ENCODE measurements around the gene LRRC4C. TPM values are rescaled to one million over a fixed set of nuclear protein-coding genes. Genes with fewer than 3 reads are reported as not detected.

Gene LRRC4C
- total and polyA plus RNA-seq, 11 donors = 0.08 to 1.2 (median 0.48) TPM; not detected in 1

DNA sequence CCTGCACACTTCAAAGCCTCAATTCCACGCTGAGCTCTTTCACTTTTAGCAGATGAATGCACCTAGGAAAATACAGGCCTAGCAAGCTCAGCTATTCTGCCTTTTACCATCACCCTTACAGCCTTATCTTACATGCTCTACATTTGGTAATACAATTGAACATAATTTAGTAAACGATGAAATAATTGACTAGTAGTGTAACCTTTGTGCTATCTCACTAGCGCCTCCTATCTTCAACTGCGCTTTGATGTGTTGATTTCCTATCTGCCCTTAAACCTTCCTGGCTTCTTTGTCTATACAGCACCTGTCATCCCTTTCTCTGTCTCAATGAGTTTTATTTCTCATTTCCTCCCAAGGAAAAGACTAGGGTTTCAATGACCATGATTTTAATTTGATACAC lies 149.7 kb downstream of the LRRC4C start:
- Histone ChIP-seq H3K27ac (no peak overlapping the region), H3K4me1 (no peaks in the 10 kb centered on the region), H3K4me3 (no peak overlapping the region), H3K27me3 (no peaks in the 10 kb centered on the region), H3K9me3 (no peaks in the 10 kb centered on the region), H3K36me3 (no peaks in the 10 kb centered on the region)
- intact Hi-C loops (cut with DNase I) = loop anchor here in 1 of 10 donors (10.0 kb wide), 1 partner anchor 65 kb away; no protein-coding TSS in a partner anchor
- 72 to 75% (median 75%) methylated on average over 4 of the region's 4 CpGs for WGBS, 4 donors
- no peak for TF ChIP-seq POLR2A (IDR thresholded peaks at IDR 0.05)
- TF ChIP-seq, protein P1, sequence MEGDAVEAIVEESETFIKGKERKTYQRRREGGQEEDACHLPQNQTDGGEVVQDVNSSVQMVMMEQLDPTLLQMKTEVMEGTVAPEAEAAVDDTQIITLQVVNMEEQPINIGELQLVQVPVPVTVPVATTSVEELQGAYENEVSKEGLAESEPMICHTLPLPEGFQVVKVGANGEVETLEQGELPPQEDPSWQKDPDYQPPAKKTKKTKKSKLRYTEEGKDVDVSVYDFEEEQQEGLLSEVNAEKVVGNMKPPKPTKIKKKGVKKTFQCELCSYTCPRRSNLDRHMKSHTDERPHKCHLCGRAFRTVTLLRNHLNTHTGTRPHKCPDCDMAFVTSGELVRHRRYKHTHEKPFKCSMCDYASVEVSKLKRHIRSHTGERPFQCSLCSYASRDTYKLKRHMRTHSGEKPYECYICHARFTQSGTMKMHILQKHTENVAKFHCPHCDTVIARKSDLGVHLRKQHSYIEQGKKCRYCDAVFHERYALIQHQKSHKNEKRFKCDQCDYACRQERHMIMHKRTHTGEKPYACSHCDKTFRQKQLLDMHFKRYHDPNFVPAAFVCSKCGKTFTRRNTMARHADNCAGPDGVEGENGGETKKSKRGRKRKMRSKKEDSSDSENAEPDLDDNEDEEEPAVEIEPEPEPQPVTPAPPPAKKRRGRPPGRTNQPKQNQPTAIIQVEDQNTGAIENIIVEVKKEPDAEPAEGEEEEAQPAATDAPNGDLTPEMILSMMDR (IDR thresholded peaks at IDR 0.05) = no peak
- ATAC-seq = no peak
- DNase-seq = no peak

DNA sequence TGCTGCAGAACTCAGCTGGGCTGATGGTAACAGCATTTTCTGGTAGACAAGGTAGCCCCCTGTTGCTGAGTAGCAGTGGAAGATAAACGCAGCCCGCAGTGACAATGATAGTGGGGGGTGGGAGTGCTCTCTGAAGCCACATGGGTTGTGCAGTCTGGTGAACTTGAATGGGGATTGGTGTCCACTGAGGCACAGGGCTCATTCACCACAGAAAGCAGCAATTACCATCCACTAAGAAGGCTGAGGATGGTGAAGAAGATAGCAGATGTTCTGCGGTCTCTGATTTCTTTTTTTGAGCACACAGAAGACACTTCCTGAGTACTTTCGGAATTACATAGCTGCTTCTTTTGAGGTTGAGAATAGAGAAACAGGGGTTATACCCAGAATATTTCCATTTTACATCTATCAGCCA lies 150.3 kb downstream of the LRRC4C start:
- intact Hi-C loops (cut with DNase I) = loop anchor here in 1 of 10 donors (10.0 kb wide), 1 partner anchor 64 kb away; no protein-coding TSS in a partner anchor
- H3K36me3 ChIP-seq = no peaks in the 10 kb centered on the region
- H3K4me1 ChIP-seq = no peaks in the 10 kb centered on the region
- H3K27ac ChIP-seq = no peak overlapping the region
- no peak for DNase-seq
- H3K27me3 ChIP-seq = no peaks in the 10 kb centered on the region
- no peak overlapping the region for H3K4me3 ChIP-seq
- H3K9me3 ChIP-seq = no peaks in the 10 kb centered on the region
- TF ChIP-seq POLR2A (IDR thresholded peaks at IDR 0.05) = no peak
- TF ChIP-seq, protein P1 (IDR thresholded peaks at IDR 0.05) = no peak
- no peak for ATAC-seq
- 71 to 86% (median 76%) methylated on average over 4 of the region's 4 CpGs for WGBS, 4 donors

DNA sequence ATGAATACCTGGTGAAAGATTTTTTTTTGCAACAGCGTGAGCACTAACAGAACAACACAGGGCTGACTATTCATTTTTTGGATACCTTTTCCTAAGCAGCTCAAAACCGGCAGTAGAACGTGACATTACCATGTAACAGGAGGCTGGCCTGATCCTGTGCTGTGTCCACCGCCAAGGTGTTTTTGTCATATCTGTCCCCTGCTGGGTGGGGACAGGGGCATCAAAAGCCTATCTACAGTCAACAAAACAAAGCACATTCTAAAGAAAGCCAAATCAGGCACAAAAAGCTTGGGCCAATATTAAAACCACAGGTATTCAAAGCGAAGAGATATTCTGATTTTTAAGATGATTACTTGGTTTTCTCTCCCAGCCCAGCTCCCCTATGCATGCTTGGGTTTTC lies 151.2 kb downstream of the LRRC4C start:
- no peak for TF ChIP-seq POLR2A (IDR thresholded peaks at IDR 0.05)
- TF ChIP-seq, protein P1 (IDR thresholded peaks at IDR 0.05) = no peak
- Histone ChIP-seq H3K36me3 (no peaks in the 10 kb centered on the region), H3K4me3 (no peak overlapping the region), H3K4me1 (no peaks in the 10 kb centered on the region), H3K9me3 (no peaks in the 10 kb centered on the region), H3K27ac (no peak overlapping the region), H3K27me3 (no peaks in the 10 kb centered on the region)
- DNase-seq (no peak), ATAC-seq (no peak)
- 82 to 85% (median 84%) methylated on average over 5 of the region's 5 CpGs for WGBS, 4 donors
- intact Hi-C loops (cut with DNase I) = loop anchor here in 1 of 10 donors (10.0 kb wide), 1 partner anchor 63 kb away; no protein-coding TSS in a partner anchor

DNA sequence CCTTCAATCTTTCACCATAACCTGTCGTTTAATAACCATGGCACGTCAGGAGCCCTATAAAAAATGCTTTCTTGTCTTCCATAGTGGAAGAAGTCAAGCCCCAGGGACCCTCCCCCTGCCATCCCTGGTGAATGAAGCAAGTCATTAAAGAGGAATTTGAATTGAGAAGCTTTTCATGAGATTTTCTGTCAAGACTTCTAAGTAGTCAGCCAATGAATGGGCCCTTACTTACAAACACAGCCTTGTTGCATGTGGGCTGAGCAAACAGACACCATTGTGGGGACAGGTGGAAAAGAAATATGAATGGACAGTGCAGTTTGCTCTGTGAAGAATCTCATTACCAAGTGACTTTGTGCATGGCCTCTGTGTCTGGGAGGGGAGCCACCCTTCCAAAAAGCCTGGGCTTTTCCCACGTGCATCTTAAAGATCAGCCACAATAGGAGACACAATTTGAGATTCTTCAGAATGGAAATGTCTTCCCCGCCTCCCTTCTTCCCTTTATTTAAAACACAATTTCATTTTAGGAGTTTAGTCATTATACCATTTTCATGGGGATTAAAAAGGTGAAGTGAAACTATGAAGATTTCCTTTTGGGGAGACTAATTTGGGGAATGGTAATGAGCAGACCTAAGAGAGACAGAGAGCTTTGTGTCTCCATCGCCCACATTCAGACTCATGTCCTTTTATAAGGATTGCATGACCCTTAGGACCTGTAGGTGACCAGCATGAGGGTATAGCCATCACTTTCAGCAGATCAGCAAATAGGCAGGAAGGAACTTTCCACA lies 152.0 kb downstream of the LRRC4C start:
- intact Hi-C loops (cut with DNase I) = loop anchor here in 1 of 10 donors (10.0 kb wide), 1 partner anchor 63 kb away; no protein-coding TSS in a partner anchor
- Histone ChIP-seq H3K27ac (no peak overlapping the region), H3K36me3 (no peaks in the 10 kb centered on the region), H3K27me3 (no peaks in the 10 kb centered on the region), H3K9me3 (no peaks in the 10 kb centered on the region), H3K4me1 (no peaks in the 10 kb centered on the region), H3K4me3 (no peak overlapping the region)
- ATAC-seq = no peak
- TF ChIP-seq, protein P1 (IDR thresholded peaks at IDR 0.05) = no peak
- no peak for TF ChIP-seq POLR2A (IDR thresholded peaks at IDR 0.05)
- DNase-seq = no peak
- 77 to 86% (median 81%) methylated on average over 5 of the region's 5 CpGs for WGBS, 4 donors

Measured in heart left ventricle (tissue), 16 donors.